GM20431 (cell line): ENCODE data around the gene MAP3K19.
"Not testable (repeated sequence)": the region's sequence is repeated elsewhere in the genome, so short reads cannot be mapped to it uniquely, and the experiment has no call there.

Experiments
- in situ Hi-C: fragments of 300-500 bp; cut with MseI, MboI; formaldehyde crosslinking; loops from one replicate; pipeline ENCODE4 v1.15.0; 2020; ENCODE audit warnings: low sequenced_read_pairs; ENCODE audit not compliant: unreplicated experiment

MAP3K19 gene

DNA sequence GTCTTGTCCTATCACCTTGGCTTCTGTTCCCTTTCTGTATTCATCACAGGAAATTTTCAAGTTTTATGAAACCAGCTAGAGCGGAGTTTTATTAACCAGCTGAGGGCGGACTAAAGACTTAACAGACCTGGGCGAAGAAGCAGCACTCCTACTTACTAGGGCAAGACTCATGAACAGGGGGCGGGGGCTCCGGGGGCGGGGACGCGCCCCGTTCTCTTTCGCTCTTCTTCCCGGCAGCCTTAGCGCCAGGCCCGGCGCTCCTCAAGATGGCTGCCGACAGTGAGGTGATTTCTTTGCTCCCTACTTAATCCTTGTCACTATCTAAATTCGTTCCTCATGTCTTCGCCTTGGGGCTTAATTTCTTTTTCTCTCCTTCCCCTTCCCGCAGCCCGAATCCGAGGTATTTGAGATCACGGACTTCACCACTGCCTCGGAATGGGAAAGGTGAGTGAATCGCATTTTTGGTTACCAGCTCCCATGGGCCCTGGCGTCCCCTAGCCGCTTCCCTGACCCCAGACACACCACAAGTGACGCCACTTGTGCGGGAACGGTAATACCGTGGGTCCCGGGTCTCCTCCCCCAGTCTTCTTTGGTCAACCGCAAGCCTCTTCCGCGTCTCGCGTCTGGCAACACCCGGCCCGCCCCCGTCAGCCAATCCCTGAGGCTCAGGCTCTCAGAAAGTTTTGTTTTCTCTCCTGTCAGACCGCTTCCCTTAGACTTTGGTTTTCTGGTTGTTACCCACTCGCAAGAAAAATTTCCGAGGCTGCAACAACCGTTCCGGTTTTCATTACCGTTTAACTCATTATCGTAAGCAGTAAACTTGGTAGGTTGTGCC, 5.0 kb upstream of the MAP3K19 start, which contains the start of gene RAB3GAP1:
TSS of gene RAB3GAP1 (plus strand) at position 251 of the 835 bp plus-strand sequence. CDS start at position 267, 16 bp downstream.
- in situ Hi-C loops = no loop called here

GRCh38 chr2:135050684-135051083, 3.4 kb upstream of the MAP3K19 start:
- in situ Hi-C loops = no loop called here

GRCh38 chr2:135050132-135050531, 2.9 kb upstream of the MAP3K19 start:
- in situ Hi-C loops = no loop called here

- in situ Hi-C loops = no loop called here
Measured at GRCh38 chr2:135048122-135048521, 875 bp upstream of the MAP3K19 start.

GRCh38 chr2:135043345-135043744, 3.9 kb downstream of the MAP3K19 start:
- in situ Hi-C loops = no loop called here

DNA sequence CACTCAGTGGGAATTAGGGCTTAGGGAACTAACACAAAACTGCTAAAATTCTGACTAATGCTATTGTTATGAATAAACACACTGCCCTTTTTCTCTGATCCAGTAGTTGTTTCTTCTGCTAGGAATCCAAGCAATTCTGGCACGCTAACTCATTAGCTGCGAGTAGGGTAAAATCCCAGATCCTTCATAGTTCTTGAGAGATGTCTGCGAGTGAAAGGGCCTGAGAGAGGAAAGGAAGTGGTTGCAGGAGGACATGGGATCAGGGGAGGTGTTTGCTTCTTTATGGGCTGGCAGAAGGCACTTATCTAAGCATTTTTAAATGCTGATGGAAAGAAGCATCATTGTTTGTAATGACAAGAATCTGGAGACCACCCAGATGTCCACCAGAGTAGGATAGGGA, 9.4 kb downstream of the MAP3K19 start:
- in situ Hi-C loops = no loop called here

- in situ Hi-C loops = not testable (repeated sequence)
Measured at GRCh38 chr2:135033216-135033615, 14.0 kb downstream of the MAP3K19 start.

DNA sequence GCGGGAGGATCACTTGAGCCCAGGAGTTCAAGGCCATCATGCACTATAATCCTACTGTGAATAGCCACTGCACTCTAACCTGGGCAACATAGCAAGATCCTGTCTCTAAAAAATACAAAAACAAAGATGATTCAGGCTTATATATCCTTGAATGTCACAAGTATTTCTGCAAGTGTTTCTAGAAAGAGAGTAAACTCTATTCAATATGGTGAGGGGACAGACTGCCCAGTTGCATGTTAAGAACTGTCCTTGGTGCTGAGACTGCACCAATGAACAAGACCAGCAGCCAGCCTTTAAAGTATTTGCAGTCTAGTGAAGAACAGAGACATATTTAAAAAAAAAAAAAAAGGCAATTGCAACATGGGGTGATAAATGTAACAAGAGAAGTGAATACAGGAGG, 16.4 kb downstream of the MAP3K19 start:
- in situ Hi-C loops = no loop called here

GRCh38 chr2:135029481-135030134, 17.6 kb downstream of the MAP3K19 start:
- in situ Hi-C loops = no loop called here

- in situ Hi-C loops = loop anchor here (25.0 kb wide), 1 partner anchor 688 kb away; no protein-coding TSS in a partner anchor
Measured at GRCh38 chr2:135023886-135024485, 23.3 kb downstream of the MAP3K19 start.

- in situ Hi-C loops = loop anchor here (25.0 kb wide), 1 partner anchor 689 kb away; no protein-coding TSS in a partner anchor
Measured at GRCh38 chr2:135022952-135023880, 24.0 kb downstream of the MAP3K19 start.

DNA sequence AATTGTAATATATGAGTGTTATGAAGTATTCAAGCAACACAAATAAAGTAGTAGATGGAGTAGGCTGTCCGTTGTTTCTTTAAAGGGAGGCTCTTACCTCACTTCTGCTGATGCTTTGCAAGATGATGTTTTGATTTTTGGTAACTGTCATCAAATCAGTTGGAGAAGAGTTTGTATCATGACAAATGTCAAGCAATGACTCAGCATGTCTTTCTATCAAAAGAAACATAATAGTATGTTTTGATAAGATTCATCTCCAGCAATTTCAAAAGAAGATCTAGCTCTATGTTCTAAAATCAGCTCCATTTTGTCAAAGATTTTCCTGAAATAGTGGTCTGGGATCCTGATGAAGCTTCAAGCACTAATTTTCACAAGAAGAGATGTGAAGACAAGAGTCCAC, 25.6 kb downstream of the MAP3K19 start:
- in situ Hi-C loops = loop anchor here (25.0 kb wide), 1 partner anchor 691 kb away; no protein-coding TSS in a partner anchor

DNA sequence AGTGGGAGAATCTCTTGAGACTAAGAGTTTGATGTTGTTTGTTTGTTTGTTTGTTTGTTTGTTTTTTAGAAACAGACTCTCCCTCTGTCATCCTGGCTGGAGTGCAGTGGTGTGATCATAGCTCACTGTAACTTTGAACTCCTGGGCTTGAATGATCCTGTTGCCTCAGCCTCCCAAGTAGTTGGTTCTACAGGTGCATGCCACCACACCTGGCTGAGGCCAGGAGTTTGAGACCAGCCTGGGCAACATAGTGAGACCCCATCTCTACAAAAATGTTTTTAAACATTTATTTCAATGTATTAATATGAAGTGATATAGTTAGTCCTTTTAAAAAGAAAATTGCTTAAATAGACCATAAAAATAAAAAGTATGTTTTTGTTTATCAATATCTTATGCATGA, 35.6 kb downstream of the MAP3K19 start:
- in situ Hi-C loops = loop anchor here (25.0 kb wide), 1 partner anchor 701 kb away; no protein-coding TSS in a partner anchor

- in situ Hi-C loops = loop anchor here (25.0 kb wide), 1 partner anchor 702 kb away; no protein-coding TSS in a partner anchor
Measured at GRCh38 chr2:135010200-135010942, 36.9 kb downstream of the MAP3K19 start.

- in situ Hi-C loops = loop anchor here (25.0 kb wide), 1 partner anchor 703 kb away; no protein-coding TSS in a partner anchor
Measured at GRCh38 chr2:135009339-135009738, 37.9 kb downstream of the MAP3K19 start.

DNA sequence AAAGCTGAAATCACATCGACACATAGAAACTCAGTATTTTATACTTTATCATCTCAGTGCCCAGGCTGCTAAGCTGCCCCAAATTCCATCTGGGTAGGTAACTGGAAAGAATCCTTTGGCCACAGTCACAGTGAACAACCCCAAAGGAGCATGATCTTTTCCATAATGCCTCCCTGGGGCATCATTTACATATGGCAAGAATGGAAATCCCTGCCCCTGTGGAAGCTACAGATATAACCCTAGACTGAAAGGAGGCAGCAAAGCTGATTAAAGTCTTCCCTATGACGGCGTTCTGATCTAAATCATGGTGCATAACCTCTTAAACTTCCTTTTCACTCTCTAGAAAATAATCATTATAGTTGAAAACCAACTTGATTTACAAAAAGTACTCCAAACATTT, 41.5 kb downstream of the MAP3K19 start:
- in situ Hi-C loops = loop anchor here (25.0 kb wide), 1 partner anchor 707 kb away; no protein-coding TSS in a partner anchor

DNA sequence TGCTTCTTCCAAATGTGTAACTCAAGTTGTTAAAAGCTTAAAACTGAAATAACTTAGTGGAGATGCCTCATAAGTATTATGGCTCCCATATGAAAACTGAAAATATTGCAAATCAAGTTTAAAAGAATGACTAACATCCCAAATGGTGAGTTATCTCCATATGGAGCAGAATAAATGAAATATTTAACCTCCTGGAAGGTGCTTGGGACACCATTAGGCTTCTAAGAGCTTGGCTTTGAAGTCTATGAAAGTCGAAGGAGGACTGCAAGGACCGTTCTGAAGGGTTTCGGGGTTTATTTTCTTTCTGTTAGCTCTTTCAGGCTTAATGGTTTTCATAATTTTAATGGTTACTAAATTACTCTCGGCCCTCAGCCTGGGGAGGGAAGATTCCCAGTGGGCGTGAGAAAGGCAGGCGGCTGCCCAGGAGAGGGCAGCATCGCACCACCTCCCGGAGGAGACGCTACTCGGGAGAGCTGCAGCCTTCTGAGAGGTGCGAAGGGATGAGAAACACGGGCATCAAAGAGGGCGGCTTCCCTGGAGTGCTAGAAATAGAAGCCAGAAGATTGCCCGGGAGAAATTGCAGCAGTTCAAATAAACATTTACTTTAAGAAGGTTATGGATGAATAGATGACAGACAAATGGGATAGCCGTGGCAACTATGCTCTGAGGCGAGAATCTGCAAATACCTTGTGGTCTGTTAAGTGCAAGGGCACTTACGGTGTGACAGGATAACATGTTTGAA, 43.1 kb downstream of the MAP3K19 start:
- in situ Hi-C loops = loop anchor here (25.0 kb wide), 1 partner anchor 708 kb away; no protein-coding TSS in a partner anchor

DNA sequence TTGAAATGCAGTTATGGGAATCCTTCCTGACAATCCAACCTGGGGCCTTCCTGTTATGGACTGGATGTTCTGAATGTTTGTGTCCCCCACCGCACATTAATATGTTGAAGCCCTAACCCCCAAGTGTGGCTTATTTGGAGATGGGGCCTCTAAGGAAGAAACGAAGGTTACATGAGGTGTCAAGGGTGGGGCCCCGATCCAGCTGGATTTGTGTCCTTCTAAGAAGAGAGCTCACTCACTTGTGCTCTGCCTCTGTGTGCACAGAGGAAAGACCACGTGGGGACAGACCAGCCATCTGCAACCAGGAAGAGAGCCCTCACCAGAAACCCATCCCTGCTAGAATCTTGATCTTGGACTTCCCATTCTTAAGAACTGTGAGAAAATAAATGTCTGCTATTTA, 44.4 kb downstream of the MAP3K19 start:
- in situ Hi-C loops = loop anchor here (25.0 kb wide), 1 partner anchor 709 kb away; no protein-coding TSS in a partner anchor
